ENCODE data around the gene CHCT1.
"Not testable (repeated sequence)": the region's sequence is repeated elsewhere in the genome, so short reads cannot be mapped to it uniquely, and the experiment has no call there.

DNA sequence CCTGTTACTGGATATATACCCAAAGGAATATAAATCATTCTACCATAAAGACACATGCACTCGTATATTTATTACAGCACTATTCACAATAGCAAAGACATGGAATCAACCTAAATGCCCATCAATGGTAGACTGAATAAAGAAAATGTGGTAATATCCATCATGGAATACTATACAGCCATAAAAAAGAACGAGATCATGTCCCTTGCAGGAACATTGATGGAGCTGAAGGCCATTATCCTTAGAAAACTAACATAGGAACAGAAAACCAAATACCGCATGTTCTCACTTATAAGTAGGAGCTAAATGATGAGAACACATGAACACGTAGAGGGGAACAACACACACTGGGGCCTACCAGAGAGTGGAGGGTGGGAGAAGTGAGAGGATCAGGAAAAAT is 3.3 kb upstream of the CHCT1 start:
- not testable (repeated sequence) for TF ChIP-seq CTCF (IDR thresholded peaks at IDR 0.05; ENCODE audit: low read depth, low read length, poor library complexity, severe bottlenecking); EZH2phosphoT487 (IDR thresholded peaks at IDR 0.05; ENCODE audit: borderline replicate concordance, low read length)
